AG10803 (cell line): ENCODE results near the gene LRG1.

Experiments
- DNase-seq: peaks from one replicate; pipeline ENCODE4 v3.0.0; 2010; ENCODE audit warnings: low read depth
- H3K4me3 ChIP-seq: 2 replicates; pipeline ENCODE4 v1.5.1; 2011; ENCODE audit warnings: mild to moderate bottlenecking, low read length, control low read depth
- TF ChIP-seq, protein P1 (sequence below): conservative IDR thresholded peaks from 2 replicates; pipeline ENCODE4 v1.5.1; 2011; ENCODE audit warnings: mild to moderate bottlenecking, low read length, control low read depth, inconsistent platforms

LRG1 gene

DNA sequence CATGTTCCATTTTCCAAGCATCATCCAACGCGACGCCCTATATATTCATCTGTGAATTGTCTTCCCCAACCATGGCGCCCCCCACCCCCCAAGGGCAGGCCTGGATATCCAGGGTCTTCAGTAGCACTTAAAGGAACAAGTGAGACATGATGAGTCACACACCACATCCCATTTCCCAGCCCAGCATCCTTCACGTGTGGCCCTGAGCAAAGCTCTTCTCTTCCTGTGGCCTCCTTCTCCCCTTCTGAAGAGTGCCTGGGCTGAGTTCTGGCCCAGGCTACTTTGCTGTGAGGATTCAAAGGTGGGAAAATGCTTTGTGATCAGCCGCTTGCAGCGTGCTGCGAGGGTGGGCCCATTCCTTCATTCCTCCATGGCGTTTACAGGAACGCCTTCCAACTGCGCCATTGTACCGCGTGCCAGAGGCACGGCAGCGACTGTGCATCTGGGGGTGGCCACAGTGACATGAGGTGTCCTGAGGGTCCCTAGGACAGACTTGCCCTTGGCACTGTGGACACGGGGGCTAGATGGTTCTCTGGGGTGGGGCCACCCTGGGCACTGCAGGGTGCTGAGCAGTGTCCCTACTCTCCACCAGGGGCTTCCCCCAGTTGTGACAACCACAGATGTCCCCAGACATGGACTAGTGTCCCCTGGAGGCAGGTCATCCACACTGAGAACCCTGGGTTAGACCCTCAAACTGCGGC lies 33.2 kb downstream of the LRG1 start:
- H3K4me3 ChIP-seq = no peak overlapping the region
- DNase-seq = peak; percentile 37
- TF ChIP-seq, protein P1, sequence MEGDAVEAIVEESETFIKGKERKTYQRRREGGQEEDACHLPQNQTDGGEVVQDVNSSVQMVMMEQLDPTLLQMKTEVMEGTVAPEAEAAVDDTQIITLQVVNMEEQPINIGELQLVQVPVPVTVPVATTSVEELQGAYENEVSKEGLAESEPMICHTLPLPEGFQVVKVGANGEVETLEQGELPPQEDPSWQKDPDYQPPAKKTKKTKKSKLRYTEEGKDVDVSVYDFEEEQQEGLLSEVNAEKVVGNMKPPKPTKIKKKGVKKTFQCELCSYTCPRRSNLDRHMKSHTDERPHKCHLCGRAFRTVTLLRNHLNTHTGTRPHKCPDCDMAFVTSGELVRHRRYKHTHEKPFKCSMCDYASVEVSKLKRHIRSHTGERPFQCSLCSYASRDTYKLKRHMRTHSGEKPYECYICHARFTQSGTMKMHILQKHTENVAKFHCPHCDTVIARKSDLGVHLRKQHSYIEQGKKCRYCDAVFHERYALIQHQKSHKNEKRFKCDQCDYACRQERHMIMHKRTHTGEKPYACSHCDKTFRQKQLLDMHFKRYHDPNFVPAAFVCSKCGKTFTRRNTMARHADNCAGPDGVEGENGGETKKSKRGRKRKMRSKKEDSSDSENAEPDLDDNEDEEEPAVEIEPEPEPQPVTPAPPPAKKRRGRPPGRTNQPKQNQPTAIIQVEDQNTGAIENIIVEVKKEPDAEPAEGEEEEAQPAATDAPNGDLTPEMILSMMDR = no peak

DNA sequence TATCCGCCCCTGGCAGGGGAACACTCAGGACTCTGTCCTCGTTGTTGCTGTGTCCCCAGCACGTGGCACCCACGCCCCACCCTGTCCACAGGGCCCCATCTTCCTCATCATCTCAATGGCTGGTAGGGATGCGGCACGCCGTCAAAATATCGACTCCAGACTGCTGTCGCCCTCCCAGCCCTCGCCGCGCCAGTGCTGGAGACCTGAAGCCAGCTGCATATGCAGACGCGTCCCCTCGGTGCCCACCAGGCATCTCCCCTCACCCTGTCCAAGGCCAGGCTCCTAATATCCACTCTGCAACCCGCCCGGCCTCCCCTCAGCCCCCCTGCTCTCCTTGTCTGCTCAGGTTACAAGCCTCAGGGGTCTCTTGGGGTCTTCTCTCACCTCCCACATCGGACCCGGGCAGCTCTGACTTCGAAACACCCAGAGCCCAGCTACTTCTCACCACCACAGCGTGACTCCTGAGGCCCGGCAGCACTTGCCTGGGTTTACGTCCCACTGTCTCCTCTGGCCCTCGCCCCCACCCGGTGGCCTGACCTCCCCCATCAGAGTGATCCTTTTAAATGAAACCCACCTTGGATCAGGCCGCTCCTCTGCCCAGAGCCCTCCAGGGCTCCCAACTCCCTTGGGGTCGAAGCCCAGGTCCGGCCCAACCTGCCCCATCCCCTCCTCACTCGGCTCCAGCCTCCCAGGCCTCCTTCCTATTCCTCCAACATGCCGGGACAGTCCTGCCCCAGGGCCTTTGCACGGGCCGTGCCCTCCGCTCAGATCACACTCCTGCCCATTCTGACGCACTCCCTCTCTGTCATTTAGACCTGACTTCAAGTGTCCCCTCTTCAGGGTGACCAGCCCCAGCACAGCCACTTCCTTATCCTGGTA lies 34.0 kb downstream of the LRG1 start:
- TF ChIP-seq, protein P1 = no peak
- no peak overlapping the region for H3K4me3 ChIP-seq
- no peak for DNase-seq

DNA sequence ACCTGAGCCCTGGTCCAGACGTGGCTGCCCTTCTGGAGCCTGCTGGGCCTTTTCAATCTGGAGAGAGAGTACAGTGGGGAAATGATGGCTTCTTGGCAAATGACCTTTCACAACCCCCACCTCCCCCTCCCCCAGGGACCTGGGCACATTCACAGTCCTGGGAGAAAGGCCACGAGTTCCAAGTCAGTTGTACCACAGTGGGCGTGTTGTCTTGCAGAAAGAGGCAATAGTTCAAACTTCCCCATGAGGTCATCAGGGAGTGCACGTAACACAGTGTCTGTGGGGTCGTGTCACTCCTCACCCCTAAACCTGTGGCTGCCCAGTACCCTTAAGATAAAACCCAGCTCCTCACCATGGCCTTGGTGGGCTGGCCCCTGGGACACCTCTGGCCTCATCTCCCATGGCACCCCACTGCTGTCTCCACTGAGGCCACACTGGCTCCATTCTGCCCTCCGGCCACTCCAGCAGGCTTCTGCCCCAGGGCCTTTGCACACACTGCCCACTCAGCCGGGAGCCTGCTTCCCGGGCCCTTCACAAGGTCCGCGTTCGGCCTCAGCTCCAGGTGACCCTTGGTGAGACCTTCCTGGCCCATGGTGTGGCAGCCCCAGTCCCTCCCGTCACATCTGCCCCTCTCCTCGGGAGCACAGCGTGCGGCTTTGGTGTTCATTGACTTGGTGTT lies 34.8 kb downstream of the LRG1 start:
- TF ChIP-seq, protein P1 = no peak
- no peak for DNase-seq
- no peak overlapping the region for H3K4me3 ChIP-seq

DNA sequence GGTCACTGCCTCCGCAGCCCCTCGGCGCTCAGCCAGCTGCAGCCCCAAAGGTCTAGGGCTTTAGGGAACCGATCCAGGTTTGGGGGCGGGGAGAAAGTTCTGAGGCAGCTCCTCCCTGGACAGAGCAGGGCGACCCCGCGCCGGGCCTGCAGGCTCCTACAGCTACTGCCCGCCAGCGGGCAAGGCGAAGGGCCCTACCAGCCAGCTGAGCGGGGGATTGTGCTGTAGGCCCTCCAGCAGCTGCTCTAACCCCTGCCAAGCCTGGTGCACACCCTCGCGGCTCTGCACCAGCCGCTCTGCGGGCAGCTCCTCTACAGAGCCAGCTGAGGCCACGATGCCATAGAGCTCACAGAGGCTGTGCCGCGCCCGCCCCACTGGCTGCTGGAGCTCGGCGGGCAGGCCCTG lies 35.5 kb downstream of the LRG1 start:
- H3K4me3 ChIP-seq = no peak overlapping the region
- TF ChIP-seq, protein P1 = no peak
- no peak for DNase-seq

DNA sequence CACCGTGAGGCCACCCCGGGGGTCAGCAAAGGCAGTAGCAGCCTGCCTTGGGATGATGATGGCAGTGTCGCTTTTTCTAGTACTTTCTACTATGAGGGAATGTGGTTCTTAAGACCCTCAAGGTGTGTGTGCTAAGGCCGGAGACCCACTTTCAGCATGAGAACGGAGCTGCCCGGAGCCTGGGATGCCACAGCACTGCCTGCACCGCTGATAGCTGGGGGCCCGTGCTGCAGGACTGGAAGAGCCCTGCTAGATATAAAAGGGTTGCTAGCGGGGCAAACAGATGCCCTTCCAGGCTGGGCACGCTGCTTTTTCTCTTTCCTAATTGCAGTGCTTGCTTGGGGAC lies 36.0 kb downstream of the LRG1 start:
- no peak for DNase-seq
- H3K4me3 ChIP-seq = no peak overlapping the region
- TF ChIP-seq, protein P1 = no peak

DNA sequence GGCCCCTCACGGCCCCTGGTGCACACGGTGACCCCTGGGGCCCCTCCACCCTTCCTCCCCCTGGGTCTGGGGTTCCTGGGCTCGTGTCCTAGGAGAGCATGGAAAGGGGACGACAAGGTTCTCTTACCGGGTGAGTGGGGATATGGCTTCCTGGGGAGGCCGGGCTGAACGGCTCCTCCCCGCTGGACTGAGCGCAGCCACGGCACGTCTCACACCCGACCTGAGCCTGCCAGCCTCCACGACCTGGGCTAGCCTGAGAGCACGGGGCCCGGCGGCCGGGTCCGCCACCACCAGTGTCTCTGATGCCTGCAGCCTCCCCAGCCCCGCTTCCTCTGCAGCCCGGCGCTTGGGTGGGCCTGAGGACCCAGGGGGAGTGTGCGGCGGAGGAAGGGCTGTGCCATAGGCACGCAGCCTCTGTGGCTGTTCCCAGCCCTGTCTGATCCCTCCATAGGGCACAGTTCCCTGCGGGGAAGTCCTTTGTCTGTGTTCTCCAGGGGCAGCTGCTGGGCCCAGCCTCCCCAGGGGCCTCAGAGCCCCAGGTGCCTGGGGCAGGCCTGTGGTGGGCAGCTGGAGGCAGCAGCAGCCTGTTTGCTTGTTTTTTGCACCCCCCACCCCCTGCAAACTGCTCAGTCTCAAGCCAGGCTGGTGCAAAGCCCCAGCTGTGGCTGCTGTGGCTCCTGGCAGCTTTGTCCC lies 36.6 kb downstream of the LRG1 start:
- no peak for DNase-seq
- TF ChIP-seq, protein P1 = no peak
- no peak overlapping the region for H3K4me3 ChIP-seq
